OCI-LY1 (cell line): ENCODE measurements around the gene AKT2.

Experiments
- H2AFZ ChIP-seq: fragments of 200-600 bp; sonication (generic), shearing (Covaris generic); 2 replicates; pipeline ENCODE4 v1.6.0; 2014; ENCODE audit warnings: antibody characterized with exemption, mild to moderate bottlenecking, low read length
- H3F3A ChIP-seq: fragments of 200-600 bp; sonication (generic), shearing (Covaris generic); 2 replicates; pipeline ENCODE4 v1.6.0; 2014; ENCODE audit warnings: mild to moderate bottlenecking, antibody characterized with exemption, low read length, moderate library complexity; ENCODE audit not compliant: insufficient read depth
- H3K27ac ChIP-seq: fragments of 200-600 bp; sonication (generic); 2 replicates; pipeline ENCODE4 v1.5.1; 2014; ENCODE audit warnings: low read length, mixed run types, mild to moderate bottlenecking, low read depth; ENCODE audit not compliant: poor library complexity, severe bottlenecking
- H3K27me3 ChIP-seq: fragments of 200-600 bp; sonication (generic); 2 replicates; pipeline ENCODE4 v1.6.0; 2014; ENCODE audit warnings: antibody characterized with exemption, mild to moderate bottlenecking, low read length, moderate library complexity; ENCODE audit not compliant: insufficient read depth
- H3K36me3 ChIP-seq: fragments of 200-600 bp; sonication (generic); 2 replicates; pipeline ENCODE4 v1.6.1; 2014; ENCODE audit warnings: mild to moderate bottlenecking, antibody characterized with exemption, low read length, moderate library complexity, mixed read lengths; ENCODE audit not compliant: insufficient read depth
- H3K4me1 ChIP-seq: fragments of 200-600 bp; sonication (generic); 2 replicates; pipeline ENCODE4 v1.5.1; 2014; ENCODE audit warnings: mild to moderate bottlenecking, low read length, moderate library complexity; ENCODE audit not compliant: insufficient read depth, severe bottlenecking
- H3K4me2 ChIP-seq: fragments of 200-600 bp; sonication (generic), shearing (Covaris generic); 2 replicates; pipeline ENCODE4 v1.6.1; 2014; ENCODE audit warnings: low read length
- H3K4me3 ChIP-seq: fragments of 200-600 bp; sonication (generic); 2 replicates; pipeline ENCODE4 v1.5.1; 2014; ENCODE audit warnings: low read length, low read depth, mild to moderate bottlenecking, mixed read lengths; ENCODE audit not compliant: poor library complexity, severe bottlenecking
- H3K79me2 ChIP-seq: fragments of 200-600 bp; shearing (Covaris generic); 2 replicates; pipeline ENCODE4 v1.6.1; 2016; ENCODE audit warnings: mixed run types, low read length, mixed read lengths; ENCODE audit not compliant: insufficient read depth
- H3K9ac ChIP-seq: fragments of 200-600 bp; sonication (generic), shearing (Covaris generic); 2 replicates; pipeline ENCODE4 v1.6.1; 2014; ENCODE audit warnings: mild to moderate bottlenecking, low read length, mixed read lengths
- H3K9me2 ChIP-seq: fragments of 200-600 bp; sonication (generic), shearing (Covaris generic); 2 replicates; pipeline ENCODE4 v1.6.1; 2014; ENCODE audit warnings: low read depth, mild to moderate bottlenecking, low read length, mixed read lengths
- H3K9me3 ChIP-seq: fragments of 200-600 bp; shearing (Covaris generic); 2 replicates; pipeline ENCODE4 v1.6.1; 2014; ENCODE audit warnings: low read length, mixed read lengths
- H4K20me1 ChIP-seq: fragments of 200-600 bp; sonication (generic), shearing (Covaris generic); 2 replicates; pipeline ENCODE4 v1.6.0; 2016; ENCODE audit warnings: mild to moderate bottlenecking, low read length; ENCODE audit not compliant: insufficient read depth
- EZH2 ChIP-seq: fragments of 200-600 bp; sonication (generic), shearing (Covaris generic); IDR thresholded peaks from 2 replicates; pipeline ENCODE4 v1.8.0; 2017; ENCODE audit warnings: borderline replicate concordance, mixed run types, mild to moderate bottlenecking, antibody characterized with exemption, low read length, moderate library complexity, mixed read lengths
- TF ChIP-seq, protein P1 (sequence below): fragments of 200-600 bp; sonication (generic), shearing (Covaris generic); IDR thresholded peaks from 2 replicates; pipeline ENCODE4 v1.5.1; 2017; ENCODE audit warnings: mild to moderate bottlenecking, antibody characterized with exemption, low read length, moderate library complexity, mixed read lengths

The AKT2 gene

DNA sequence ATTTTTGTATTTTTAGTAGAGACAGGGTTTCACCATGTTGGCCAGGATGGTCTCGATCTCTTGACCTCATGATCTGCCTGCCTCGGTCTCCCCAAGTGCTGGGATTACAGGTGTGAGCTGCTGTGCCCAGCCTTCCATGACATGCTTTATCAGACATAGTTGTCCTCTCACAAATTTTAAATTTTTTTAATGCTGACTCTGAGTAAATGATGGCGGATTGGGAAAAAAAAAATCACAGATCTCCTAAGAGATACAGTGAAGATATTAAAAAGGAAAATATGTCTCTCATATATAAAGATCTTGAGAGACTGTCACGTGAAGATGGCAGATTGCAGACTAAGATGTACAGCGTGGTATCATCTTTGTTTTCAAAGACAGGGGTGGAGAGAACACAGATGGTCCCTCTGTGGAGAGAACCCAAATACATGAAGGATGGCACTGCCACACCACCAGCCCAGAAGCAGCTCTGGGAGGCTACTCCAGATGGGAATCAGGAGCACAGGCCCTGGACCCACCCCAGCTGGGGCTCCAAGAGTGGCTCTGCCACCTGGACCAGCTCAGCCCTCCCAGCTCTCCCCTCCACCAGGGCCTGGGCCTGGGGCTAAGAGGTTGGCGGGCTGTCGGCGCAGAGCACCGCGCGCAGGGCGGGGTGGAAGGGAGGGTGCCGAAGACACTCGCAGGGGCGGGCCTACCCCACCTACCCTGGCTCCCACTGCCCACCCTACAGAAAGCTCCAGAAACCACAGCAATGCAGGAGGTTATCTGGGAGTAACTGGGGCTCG, 38.7 kb downstream of the AKT2 start:
- H3K4me2 ChIP-seq = no peak overlapping the region
- H3K9ac ChIP-seq = no peak overlapping the region
- TF ChIP-seq, protein P1, sequence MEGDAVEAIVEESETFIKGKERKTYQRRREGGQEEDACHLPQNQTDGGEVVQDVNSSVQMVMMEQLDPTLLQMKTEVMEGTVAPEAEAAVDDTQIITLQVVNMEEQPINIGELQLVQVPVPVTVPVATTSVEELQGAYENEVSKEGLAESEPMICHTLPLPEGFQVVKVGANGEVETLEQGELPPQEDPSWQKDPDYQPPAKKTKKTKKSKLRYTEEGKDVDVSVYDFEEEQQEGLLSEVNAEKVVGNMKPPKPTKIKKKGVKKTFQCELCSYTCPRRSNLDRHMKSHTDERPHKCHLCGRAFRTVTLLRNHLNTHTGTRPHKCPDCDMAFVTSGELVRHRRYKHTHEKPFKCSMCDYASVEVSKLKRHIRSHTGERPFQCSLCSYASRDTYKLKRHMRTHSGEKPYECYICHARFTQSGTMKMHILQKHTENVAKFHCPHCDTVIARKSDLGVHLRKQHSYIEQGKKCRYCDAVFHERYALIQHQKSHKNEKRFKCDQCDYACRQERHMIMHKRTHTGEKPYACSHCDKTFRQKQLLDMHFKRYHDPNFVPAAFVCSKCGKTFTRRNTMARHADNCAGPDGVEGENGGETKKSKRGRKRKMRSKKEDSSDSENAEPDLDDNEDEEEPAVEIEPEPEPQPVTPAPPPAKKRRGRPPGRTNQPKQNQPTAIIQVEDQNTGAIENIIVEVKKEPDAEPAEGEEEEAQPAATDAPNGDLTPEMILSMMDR = no peak
- no peak for TF ChIP-seq EZH2
- H3K4me1 ChIP-seq = no peaks in the 10 kb centered on the region
- no peaks in the 10 kb centered on the region for H3F3A ChIP-seq
- no peak overlapping the region for H2AFZ ChIP-seq
- H3K36me3 ChIP-seq = peaks cover 31% of the 10 kb centered on the region
- H3K4me3 ChIP-seq = no peak overlapping the region
- no peaks in the 10 kb centered on the region for H3K79me2 ChIP-seq
- H3K27ac ChIP-seq = no peak overlapping the region
- no peaks in the 10 kb centered on the region for H4K20me1 ChIP-seq
- no peaks in the 10 kb centered on the region for H3K9me2 ChIP-seq
- no peaks in the 10 kb centered on the region for H3K9me3 ChIP-seq
- no peaks in the 10 kb centered on the region for H3K27me3 ChIP-seq

DNA sequence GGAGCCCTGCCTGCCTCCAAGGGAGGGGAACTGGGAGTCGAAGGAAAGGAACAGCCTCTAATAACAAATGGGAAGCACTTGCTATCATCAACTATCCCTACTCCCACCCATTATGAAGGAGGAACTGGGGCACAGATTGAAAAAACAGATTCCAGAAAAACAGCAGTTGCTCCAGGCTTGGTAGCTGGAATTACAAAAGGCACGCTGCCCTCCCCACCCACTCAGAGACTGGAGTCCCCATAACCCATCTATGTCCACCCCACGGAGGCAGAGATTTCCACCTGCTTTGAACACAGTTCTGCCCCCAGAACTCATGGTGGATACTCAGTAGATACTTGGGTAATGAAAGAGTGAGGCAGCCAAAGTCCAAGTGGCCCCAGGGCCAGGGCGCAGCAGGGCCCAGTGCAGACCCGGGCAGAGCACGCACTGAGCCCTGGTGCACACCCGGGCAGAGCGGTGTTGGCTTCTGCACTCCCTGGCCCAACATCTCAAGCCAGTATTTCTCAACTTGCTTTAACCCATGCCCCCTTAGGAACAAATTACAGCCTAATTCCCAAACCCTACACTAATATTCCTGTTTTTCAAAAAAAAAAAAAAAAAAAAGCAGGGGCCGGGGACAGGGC, 39.5 kb downstream of the AKT2 start:
- Histone ChIP-seq H3F3A (no peaks in the 10 kb centered on the region), H3K79me2 (no peaks in the 10 kb centered on the region), H3K27me3 (no peaks in the 10 kb centered on the region), H2AFZ (no peak overlapping the region), H3K27ac (no peak overlapping the region), H3K9ac (no peak overlapping the region), H4K20me1 (no peaks in the 10 kb centered on the region), H3K9me3 (no peaks in the 10 kb centered on the region), H3K9me2 (no peaks in the 10 kb centered on the region), H3K4me2 (no peak overlapping the region), H3K36me3 (peaks cover 34% of the 10 kb centered on the region), H3K4me3 (no peak overlapping the region), H3K4me1 (no peaks in the 10 kb centered on the region)
- TF ChIP-seq, protein P1 = no peak
- no peak for TF ChIP-seq EZH2

DNA sequence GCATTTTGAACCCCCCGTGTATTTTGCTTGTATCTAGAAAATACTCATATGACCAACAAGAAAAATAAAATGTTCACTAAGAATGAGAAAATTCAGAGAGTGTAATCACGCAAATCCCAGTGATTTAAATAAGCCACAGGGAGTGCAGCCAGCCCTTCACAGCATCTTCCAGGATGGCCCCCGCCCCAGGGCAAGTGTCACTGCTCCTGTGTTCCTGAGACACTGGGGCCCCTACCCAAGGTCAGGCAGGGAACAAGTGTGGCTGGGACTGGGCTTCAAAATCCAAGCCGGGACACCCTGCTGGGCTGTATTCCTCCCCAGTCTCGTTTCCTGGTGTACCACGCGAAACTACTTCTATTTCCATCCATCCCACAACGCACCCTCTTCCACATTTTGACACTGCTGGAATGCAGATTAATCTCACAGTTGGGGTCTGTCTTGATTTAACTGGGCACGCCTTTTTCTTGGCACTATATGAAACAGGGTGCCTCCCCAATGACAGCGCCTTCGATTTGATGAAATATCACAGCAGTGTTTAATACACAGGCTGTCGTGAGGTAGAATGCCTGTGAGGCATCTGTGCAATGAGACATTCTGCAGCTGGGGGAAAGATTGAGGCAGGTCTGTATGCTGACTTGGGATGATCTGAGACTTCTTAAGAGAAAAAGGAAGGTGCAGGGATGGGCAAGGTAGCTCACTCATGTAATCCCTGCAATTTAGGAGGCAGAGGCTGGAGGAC, 40.4 kb downstream of the AKT2 start:
- H3K4me2 ChIP-seq = no peak overlapping the region
- H2AFZ ChIP-seq = no peak overlapping the region
- H4K20me1 ChIP-seq = no peaks in the 10 kb centered on the region
- no peaks in the 10 kb centered on the region for H3K4me1 ChIP-seq
- H3K79me2 ChIP-seq = no peaks in the 10 kb centered on the region
- no peak overlapping the region for H3K4me3 ChIP-seq
- H3F3A ChIP-seq = no peaks in the 10 kb centered on the region
- no peak overlapping the region for H3K9ac ChIP-seq
- H3K27me3 ChIP-seq = no peaks in the 10 kb centered on the region
- H3K9me3 ChIP-seq = no peaks in the 10 kb centered on the region
- H3K36me3 ChIP-seq = peaks cover 35% of the 10 kb centered on the region
- TF ChIP-seq, protein P1 = no peak
- no peak for TF ChIP-seq EZH2
- H3K27ac ChIP-seq = no peak overlapping the region
- no peaks in the 10 kb centered on the region for H3K9me2 ChIP-seq
